AG09309 (cell line): ENCODE measurements around the gene RIMKLA.

Experiments
- DNase-seq: peaks from one replicate; pipeline ENCODE4 v3.0.0-alpha.2; 2010; ENCODE audit warnings: low read depth
- H3K4me3 ChIP-seq: 2 replicates; pipeline ENCODE4 v1.5.1; 2011; ENCODE audit warnings: mild to moderate bottlenecking, low read depth, low read length, moderate library complexity; ENCODE audit not compliant: control insufficient read depth
- CTCF ChIP-seq: IDR thresholded peaks from 2 replicates; pipeline ENCODE4 v1.5.1; 2011; ENCODE audit warnings: mild to moderate bottlenecking, low read depth, low read length, inconsistent platforms; ENCODE audit not compliant: insufficient read depth, control insufficient read depth; ENCODE audit errors: missing control alignments

RIMKLA gene

DNA sequence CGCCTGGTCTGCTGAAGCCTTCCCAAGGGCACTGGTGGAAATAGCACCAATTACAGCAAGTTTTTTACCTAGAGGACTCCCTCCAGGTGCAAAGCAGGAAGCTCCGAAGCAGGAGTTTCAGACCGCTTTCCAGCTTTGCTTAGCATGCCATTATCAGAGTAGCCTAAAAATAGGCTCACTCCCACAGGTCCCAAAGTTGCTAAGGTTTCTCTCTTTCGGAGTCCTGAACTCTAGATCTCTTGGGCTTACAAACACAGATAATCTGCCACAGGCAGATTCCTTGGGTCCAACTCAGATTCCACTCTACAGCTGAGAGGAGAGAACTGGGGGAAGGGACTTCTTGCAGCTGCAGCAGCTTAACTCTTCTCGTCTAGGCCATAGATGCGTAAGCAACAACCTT is 52.8 kb downstream of the RIMKLA start:
- DNase-seq: no peak
- no peak for TF ChIP-seq CTCF
- H3K4me3 ChIP-seq: no peak overlapping the region

- H3K4me3 ChIP-seq: no peak overlapping the region
- no peak for TF ChIP-seq CTCF
- DNase-seq: no peak
These were observed 53.7 kb downstream of the RIMKLA start for GRCh38 chr1:42434340-42434739.

GRCh38 chr1:42439940-42440339 is 59.3 kb downstream of the RIMKLA start:
- DNase-seq: peak; percentile 52
- no peak for TF ChIP-seq CTCF
- H3K4me3 ChIP-seq: no peak overlapping the region

GRCh38 chr1:42442662-42443061 is 62.1 kb downstream of the RIMKLA start:
- no peak for TF ChIP-seq CTCF
- no peak for DNase-seq
- H3K4me3 ChIP-seq: no peak overlapping the region

GRCh38 chr1:42449256-42449655 is 68.7 kb downstream of the RIMKLA start:
- no peak for TF ChIP-seq CTCF
- no peak overlapping the region for H3K4me3 ChIP-seq
- DNase-seq: no peak

DNA sequence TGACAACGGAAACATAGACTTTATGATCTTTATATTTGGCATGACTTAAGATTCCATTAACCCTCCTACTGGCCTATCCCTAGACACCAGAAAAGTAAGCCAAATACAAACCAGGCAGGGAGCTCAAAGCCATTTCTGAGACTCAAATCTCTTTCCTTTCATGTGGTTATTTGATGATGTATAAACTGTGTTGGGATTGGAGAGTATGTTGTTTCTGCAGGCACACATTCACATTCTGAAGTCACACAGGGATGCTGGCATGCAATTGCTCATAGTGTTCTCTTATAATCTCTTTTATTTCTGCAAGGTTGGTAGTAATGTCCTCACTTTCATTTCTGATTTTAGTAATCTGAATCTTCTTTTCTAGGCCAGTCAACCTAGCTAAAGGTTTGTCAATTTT is 69.5 kb downstream of the RIMKLA start:
- DNase-seq: no peak
- TF ChIP-seq CTCF: no peak
- H3K4me3 ChIP-seq: no peak overlapping the region

DNA sequence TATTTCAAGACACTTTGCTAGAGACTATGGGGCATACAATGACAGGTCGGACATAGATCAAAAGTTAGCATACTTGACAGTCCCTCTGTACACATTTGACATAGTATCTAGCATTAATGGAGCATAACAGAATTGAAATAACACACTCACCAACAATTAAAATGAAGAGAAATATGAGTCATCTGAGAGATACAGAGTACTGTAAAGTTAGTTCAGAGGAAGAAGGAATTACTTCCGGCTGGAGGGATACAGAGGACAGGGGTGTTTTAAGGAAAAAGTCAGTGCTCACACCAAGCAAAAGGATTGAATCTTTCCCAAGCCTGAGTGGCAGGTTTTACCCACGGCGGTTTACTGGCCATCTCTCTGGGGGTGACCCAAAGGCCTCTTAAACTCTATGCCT is 72.8 kb downstream of the RIMKLA start:
- no peak for TF ChIP-seq CTCF
- no peak overlapping the region for H3K4me3 ChIP-seq
- DNase-seq: no peak
